Uterus (tissue), 2 donors: ENCODE results near the gene PKMYT1.
A peak's percentile ranks its signal among the peaks of the same experiment; 100 is the strongest.

ENCODE experiments used
- POLR2A ChIP-seq, 2 donors: fragments of 450-650 bp; IDR thresholded peaks; one replicate each; pipeline ENCODE4 v1.6.1; 2016; ENCODE audit warnings: antibody characterized with exemption in 2 of 2, mild to moderate bottlenecking in 1 of 2, moderate library complexity in 1 of 2
- TF ChIP-seq, protein P1 (sequence below), 4 experiments: fragments of 200-600 bp in 2 of 4; fragments of 450-650 bp in 2 of 4; sonication (generic) in 2 of 4; IDR thresholded peaks; one replicate each; pipeline ENCODE4 v1.5.1; 2016 to 2019; ENCODE audit warnings: antibody characterized with exemption in 4 of 4, mild to moderate bottlenecking in 2 of 4, moderate library complexity in 1 of 4

DNA sequence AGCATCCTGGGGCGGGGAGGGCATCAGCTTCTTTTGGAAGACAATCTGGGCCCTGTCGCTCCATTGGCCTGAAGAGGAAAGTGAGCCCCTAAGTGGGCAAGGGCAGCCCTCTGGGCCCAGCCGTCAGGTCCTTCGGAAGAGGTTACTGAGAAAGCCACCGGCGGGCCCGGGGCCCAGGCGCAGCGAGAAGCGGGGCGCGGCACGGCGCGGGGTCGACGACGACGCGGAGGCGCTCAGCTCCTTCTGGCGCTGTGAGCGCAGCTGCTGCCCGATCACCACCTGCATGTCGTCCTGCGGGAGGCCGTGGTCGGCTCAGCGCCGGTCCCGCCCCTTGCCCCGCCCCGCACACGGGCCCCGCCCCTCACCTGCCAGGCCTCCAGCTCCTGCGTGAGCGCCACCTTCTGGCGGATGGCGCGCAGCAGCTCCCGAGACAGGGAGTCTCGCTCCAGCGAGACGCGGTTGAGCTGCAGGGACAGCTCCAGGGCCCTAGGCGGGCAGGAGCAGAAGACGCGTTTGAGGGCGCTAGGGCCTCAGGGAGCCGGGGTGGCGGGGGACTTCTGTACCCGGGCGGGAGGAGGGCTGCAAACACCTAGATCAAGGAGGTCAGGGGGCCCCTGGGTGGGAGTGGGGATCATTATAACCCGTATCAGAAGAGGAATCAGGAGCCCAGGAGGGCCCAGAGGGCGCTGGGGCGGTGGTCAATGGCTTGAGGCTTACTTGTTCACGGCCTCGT, 47.9 kb upstream of the PKMYT1 start:
- TF ChIP-seq, protein P1, sequence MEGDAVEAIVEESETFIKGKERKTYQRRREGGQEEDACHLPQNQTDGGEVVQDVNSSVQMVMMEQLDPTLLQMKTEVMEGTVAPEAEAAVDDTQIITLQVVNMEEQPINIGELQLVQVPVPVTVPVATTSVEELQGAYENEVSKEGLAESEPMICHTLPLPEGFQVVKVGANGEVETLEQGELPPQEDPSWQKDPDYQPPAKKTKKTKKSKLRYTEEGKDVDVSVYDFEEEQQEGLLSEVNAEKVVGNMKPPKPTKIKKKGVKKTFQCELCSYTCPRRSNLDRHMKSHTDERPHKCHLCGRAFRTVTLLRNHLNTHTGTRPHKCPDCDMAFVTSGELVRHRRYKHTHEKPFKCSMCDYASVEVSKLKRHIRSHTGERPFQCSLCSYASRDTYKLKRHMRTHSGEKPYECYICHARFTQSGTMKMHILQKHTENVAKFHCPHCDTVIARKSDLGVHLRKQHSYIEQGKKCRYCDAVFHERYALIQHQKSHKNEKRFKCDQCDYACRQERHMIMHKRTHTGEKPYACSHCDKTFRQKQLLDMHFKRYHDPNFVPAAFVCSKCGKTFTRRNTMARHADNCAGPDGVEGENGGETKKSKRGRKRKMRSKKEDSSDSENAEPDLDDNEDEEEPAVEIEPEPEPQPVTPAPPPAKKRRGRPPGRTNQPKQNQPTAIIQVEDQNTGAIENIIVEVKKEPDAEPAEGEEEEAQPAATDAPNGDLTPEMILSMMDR (IDR thresholded peaks at IDR 0.05), result peak; percentile 51 to 64 (median 56)
- TF ChIP-seq POLR2A (IDR thresholded peaks at IDR 0.05), result no peak
